ENCODE results near the gene GNAQ.
A peak's percentile ranks its signal among the peaks of the same experiment; 100 is the strongest.

GNAQ gene

GRCh38 chr9:77848897-77849296 is 182.7 kb downstream of the GNAQ start:
- peak; percentile 70 for DNase-seq (ENCODE audit: low spot score)
- FAIRE-seq = peak; percentile 84

GRCh38 chr9:77848404-77848803 is 183.2 kb downstream of the GNAQ start:
- DNase-seq (ENCODE audit: low spot score) = no peak
- FAIRE-seq = no peak

- DNase-seq (ENCODE audit: low spot score) = no peak
- no peak for FAIRE-seq
Observed at GRCh38 chr9:77847626-77848025, 184.0 kb downstream of the GNAQ start.

GRCh38 chr9:77847059-77847499 is 184.5 kb downstream of the GNAQ start:
- no peak for FAIRE-seq
- no peak for DNase-seq (ENCODE audit: low spot score)

- no peak for DNase-seq (ENCODE audit: low spot score)
- FAIRE-seq = no peak
Observed at GRCh38 chr9:77844415-77844814, 187.2 kb downstream of the GNAQ start.

- DNase-seq (ENCODE audit: low spot score) = no peak
- no peak for FAIRE-seq
Observed at GRCh38 chr9:77843871-77844155, 187.8 kb downstream of the GNAQ start.

GRCh38 chr9:77843076-77843870 is 188.3 kb downstream of the GNAQ start:
- DNase-seq (ENCODE audit: low spot score) (no peak), FAIRE-seq (no peak)

GRCh38 chr9:77841739-77842386 is 189.7 kb downstream of the GNAQ start:
- FAIRE-seq = no peak
- DNase-seq (ENCODE audit: low spot score) = peak; percentile 21

- DNase-seq (ENCODE audit: low spot score) = peak; percentile 61
- peak; percentile 94 for FAIRE-seq
Observed at GRCh38 chr9:77839459-77840140, 192.0 kb downstream of the GNAQ start.

- DNase-seq (ENCODE audit: low spot score) = no peak
- FAIRE-seq = peak; percentile 55
Observed at GRCh38 chr9:77838986-77839385, 192.6 kb downstream of the GNAQ start.

- DNase-seq (ENCODE audit: low spot score) = no peak
- peak; percentile 30 for FAIRE-seq
Observed at GRCh38 chr9:77834898-77835488, 196.6 kb downstream of the GNAQ start.

GRCh38 chr9:77833561-77834429 is 197.8 kb downstream of the GNAQ start:
- no peak for DNase-seq (ENCODE audit: low spot score)

GRCh38 chr9:77832639-77833038 is 199.0 kb downstream of the GNAQ start:
- no peak for DNase-seq (ENCODE audit: low spot score)
- no peak for FAIRE-seq

More at GRCh38 chr9:77833561-77834429, 197.8 kb downstream of the GNAQ start:
- FAIRE-seq = peak; percentile 11

- FAIRE-seq = no peak
Observed at GRCh38 chr9:77831781-77832180, 199.8 kb downstream of the GNAQ start.

GRCh38 chr9:77830618-77831285 is 200.9 kb downstream of the GNAQ start:
- FAIRE-seq (peak; percentile 32), DNase-seq (ENCODE audit: low spot score) (no peak)

More at GRCh38 chr9:77831781-77832180, 199.8 kb downstream of the GNAQ start:
- no peak for DNase-seq (ENCODE audit: low spot score)

GRCh38 chr9:77829420-77829819 is 202.2 kb downstream of the GNAQ start:
- no peak for DNase-seq (ENCODE audit: low spot score)
- no peak for FAIRE-seq

- no peak for DNase-seq (ENCODE audit: low spot score)
- FAIRE-seq = no peak
Observed at GRCh38 chr9:77827104-77827784, 204.4 kb downstream of the GNAQ start.

GRCh38 chr9:77826621-77827020 is 205.0 kb downstream of the GNAQ start:
- DNase-seq (ENCODE audit: low spot score) (no peak), FAIRE-seq (no peak)

- DNase-seq (ENCODE audit: low spot score) = no peak
- no peak for FAIRE-seq
Observed at GRCh38 chr9:77826116-77826515, 205.5 kb downstream of the GNAQ start.

- FAIRE-seq = no peak
- DNase-seq (ENCODE audit: low spot score) = no peak
Observed at GRCh38 chr9:77825361-77825760, 206.2 kb downstream of the GNAQ start.

All from RCC 7860 (cell line).